Transverse colon (tissue), 4 donors: ENCODE results near the gene TBATA.

Experiments used
- CTCF ChIP-seq, 5 experiments: fragments of 200-600 bp in 3 of 5; fragments of 450-650 bp in 2 of 5; sonication (generic) in 3 of 5; IDR thresholded peaks; 1 replicate in 2 of 5; 2 replicates in 3 of 5; pipeline ENCODE4 v1.5.1; 2016 to 2017; ENCODE audit warnings: antibody characterized with exemption in 5 of 5, inconsistent platforms in 3 of 5, mild to moderate bottlenecking in 2 of 5, moderate library complexity in 1 of 5
- EP300 ChIP-seq: sonication (generic); formaldehyde crosslinking; IDR thresholded peaks from one replicate; pipeline ENCODE4 v1.6.1; 2017; ENCODE audit warnings: antibody characterized with exemption, low read depth
- POLR2AphosphoS5 ChIP-seq, 3 donors: sonication (generic); formaldehyde crosslinking; IDR thresholded peaks; one replicate each; pipeline ENCODE4 v1.6.1; 2016; ENCODE audit warnings: antibody characterized with exemption in 3 of 3

GRCh38 chr10:70765794-70766594 lies 19.2 kb downstream of the TBATA start:
- TF ChIP-seq CTCF (IDR thresholded peaks at IDR 0.05): no peak
- TF ChIP-seq EP300: no peak
- no peak for TF ChIP-seq POLR2AphosphoS5 (IDR thresholded peaks at IDR 0.05)
